Vagina (tissue), 2 donors: ENCODE results near the gene TCF23.

Experiments used
- CTCF ChIP-seq, 3 experiments: fragments of 450-650 bp in 2 of 3; fragments of 200-600 bp in 1 of 3; sonication (generic) in 1 of 3; IDR thresholded peaks; one replicate each; pipeline ENCODE4 v1.5.1; 2017 to 2019; ENCODE audit warnings: antibody characterized with exemption in 3 of 3, mild to moderate bottlenecking in 2 of 3, moderate library complexity in 2 of 3
- POLR2A ChIP-seq, 2 donors: fragments of 450-650 bp; IDR thresholded peaks; one replicate each; pipeline ENCODE4 v1.6.1; 2017; ENCODE audit warnings: antibody characterized with exemption in 2 of 2, mild to moderate bottlenecking in 2 of 2, moderate library complexity in 2 of 2

- TF ChIP-seq CTCF (IDR thresholded peaks at IDR 0.05): no peak
- no peak for TF ChIP-seq POLR2A (IDR thresholded peaks at IDR 0.05)
Observed at GRCh38 chr2:27203741-27204140, 54.9 kb downstream of the TCF23 start.
